Ovary (tissue), 1 donor: ENCODE data around the gene SERPINB6.

Experiments used
- EP300 ChIP-seq: sonication (generic); formaldehyde crosslinking; IDR thresholded peaks from one replicate; pipeline ENCODE4 v1.6.1; 2017; ENCODE audit warnings: antibody characterized with exemption
- POLR2A ChIP-seq: fragments of 450-650 bp; IDR thresholded peaks from one replicate; pipeline ENCODE4 v1.6.1; 2017; ENCODE audit warnings: antibody characterized with exemption, mild to moderate bottlenecking, moderate library complexity

GRCh38 chr6:3015144-3015543 is 43.8 kb upstream of the SERPINB6 start:
- no peak for TF ChIP-seq EP300
- no peak for TF ChIP-seq POLR2A
